ENCODE data around the gene CLPSL2.
A peak's percentile ranks its signal among the peaks of the same experiment; 100 is the strongest.
"Not testable (repeated sequence)": the region's sequence is repeated elsewhere in the genome, so short reads cannot be mapped to it uniquely, and the experiment has no call there.

The CLPSL2 gene, protein sequence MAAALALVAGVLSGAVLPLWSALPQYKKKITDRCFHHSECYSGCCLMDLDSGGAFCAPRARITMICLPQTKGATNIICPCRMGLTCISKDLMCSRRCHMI

GRCh38 chr6:35776364-35777215 is at the start of gene CLPSL2:
Gene CLPSL2, plus strand, starts transcription at chr6:35776598. Its CDS starts 21 bp downstream, at chr6:35776619.
- DNase-seq: peak; percentile 72

GRCh38 chr6:35727231-35727934 is 49.0 kb upstream of the CLPSL2 start:
- peak; percentile 79 for DNase-seq

DNA sequence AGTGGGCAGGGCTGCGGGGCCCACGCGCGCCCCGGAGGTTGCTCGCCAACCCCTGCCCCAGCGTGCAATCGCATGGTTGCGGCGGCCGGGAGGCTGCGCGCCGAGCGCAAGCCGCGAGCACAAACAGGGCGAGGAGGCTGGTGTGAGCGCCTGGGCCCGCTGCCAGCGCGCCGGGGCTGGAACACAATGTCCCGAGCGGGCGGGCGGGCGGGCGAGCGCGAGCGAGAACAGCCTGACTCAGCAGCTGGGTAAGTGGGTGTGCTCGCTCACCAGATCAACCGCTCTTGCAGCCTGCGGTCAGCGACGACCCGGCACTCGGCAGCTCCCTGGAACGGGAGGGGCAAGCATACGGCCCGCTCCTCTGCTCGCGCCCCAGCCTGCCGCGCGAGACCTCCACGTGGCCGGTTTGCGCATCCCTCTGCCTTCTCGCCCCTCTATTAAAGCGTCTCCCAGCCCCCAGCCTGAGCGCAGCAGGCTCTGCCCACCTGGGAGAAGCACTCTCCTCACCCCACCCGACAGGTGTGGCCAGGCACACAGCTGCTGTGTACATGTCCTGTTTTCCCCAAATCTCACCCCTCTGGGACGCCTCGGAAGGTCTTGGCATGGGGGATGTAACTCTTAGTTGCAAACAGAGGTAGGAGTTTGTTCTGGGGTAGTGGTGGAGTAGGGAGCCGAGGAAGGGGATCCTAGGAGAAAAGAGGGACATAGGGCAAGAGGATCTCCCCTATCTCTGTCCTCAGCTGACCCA is 48.3 kb upstream of the CLPSL2 start:
- peak; percentile 90 for DNase-seq

DNA sequence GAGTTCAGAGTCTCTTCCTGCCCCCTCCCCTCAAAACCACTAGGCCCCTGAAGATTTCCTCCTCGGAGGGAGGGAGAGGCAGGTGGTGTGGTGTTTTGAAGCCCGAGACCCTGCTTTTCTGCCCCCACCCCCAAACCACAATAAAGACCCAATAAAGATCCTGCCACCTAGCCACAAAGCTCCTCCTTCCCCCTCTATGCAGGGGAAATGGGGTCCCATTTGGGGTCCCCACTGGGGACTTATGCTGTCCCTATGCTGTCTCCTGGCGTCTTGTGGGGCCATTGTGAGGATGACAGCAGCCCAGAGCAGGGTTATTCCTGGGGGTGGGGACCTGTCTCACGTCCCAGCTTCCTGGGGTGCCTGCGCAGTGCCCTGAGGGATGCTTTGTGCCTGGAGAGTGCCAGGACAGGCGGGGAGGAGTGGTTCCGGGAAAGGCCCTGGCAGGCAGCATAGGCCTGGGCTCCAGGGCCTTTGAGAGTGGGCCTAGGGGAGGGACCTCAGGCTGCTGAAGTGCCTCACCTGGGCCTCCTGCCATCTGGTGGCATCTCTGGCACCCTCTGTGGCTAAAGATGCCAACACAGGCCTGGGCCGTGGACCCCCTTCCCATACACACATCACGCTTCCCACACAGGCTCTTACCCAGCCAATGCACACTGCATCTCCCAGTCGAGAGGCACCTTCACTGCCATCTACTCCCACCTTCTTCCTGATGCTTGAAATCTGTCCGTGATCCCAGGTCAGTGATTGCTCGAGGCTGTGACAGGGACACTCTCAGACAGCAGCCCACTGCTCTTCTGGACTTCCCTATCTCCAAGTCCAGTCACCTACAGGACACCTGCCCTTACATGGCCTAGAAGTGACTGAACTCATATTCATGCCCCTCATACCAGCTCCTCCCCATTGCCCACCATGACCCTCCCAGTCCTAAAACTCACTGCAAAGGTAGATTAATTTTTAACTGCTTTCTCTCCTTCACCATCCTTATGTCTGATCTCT is 47.4 kb upstream of the CLPSL2 start:
- peak; percentile 23 for DNase-seq

GRCh38 chr6:35729722-35730121 is 46.7 kb upstream of the CLPSL2 start:
- DNase-seq: no peak

DNA sequence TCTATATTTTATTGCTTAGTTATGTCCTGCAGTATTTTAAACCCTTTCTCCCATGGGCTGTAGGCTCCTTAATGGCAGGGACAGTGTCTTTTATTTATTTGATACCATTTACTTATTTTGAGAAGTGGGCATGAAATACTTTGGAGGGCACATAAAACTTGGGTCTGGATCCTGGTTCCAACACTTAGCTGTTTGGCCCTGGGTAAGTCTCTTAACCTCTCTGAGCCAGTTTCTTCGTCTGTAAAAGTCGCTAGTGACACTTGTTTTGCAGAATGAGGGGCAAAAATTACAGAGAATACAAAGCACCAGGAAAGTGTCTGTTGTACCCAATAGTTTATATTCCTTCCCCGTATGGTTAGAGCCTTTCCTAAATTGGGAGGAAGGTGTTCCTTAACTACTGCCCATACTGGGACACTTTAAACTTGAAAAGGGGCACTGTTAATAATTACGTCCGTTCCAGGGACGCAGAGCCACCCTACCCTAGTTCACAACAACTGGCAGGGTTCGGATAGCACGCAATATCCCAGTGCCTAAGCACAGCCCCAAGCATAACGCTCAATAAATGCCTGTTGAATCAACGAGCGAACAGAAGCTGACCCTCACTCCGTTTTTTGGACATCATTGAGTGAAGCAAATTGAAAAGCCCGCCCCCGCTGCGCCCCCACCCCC is 45.5 kb upstream of the CLPSL2 start:
- DNase-seq: no peak

DNA sequence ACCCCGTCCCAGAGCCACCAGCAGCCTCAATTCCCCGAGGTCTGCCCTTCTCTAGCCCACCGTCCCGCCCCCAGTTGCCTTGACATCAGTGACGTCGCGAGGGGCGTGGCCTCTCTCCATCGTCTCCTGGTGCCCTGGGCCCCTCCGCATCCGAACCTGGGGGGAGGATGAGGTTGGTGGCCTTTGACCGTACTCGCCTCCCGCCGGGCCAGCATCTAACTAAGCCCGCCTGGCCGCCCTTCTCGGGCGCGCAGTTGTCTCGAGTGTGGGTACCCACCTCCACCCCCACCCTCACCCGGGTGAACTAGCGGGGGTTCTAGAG is 45.0 kb upstream of the CLPSL2 start:
- peak; percentile 86 for DNase-seq

GRCh38 chr6:35731736-35732532 is 44.5 kb upstream of the CLPSL2 start:
- peak; percentile 90 for DNase-seq

DNA sequence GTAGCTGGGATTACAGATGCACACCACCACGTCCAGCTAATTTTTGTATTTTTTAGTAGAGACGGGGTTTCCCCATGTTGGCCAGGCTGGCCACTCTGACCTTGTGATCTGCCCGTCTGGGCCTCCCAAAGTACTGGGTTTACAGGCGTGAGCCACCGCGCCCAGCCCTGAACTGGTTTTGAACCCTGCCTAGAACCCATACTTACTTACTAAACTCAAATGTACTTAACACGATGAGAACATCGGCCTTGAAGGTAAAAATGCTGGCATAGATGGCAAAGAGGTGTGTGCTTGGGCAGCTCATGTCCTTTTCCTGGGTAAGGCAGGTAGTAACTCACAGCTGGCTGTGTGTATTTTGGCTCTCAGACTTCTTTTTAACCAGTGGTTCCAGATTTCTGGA is 42.8 kb upstream of the CLPSL2 start:
- peak; percentile 48 for DNase-seq

GRCh38 chr6:35734319-35734718 is 42.1 kb upstream of the CLPSL2 start:
- not testable (repeated sequence) for DNase-seq

GRCh38 chr6:35735452-35735851 is 40.9 kb upstream of the CLPSL2 start:
- peak; percentile 12 for DNase-seq

DNA sequence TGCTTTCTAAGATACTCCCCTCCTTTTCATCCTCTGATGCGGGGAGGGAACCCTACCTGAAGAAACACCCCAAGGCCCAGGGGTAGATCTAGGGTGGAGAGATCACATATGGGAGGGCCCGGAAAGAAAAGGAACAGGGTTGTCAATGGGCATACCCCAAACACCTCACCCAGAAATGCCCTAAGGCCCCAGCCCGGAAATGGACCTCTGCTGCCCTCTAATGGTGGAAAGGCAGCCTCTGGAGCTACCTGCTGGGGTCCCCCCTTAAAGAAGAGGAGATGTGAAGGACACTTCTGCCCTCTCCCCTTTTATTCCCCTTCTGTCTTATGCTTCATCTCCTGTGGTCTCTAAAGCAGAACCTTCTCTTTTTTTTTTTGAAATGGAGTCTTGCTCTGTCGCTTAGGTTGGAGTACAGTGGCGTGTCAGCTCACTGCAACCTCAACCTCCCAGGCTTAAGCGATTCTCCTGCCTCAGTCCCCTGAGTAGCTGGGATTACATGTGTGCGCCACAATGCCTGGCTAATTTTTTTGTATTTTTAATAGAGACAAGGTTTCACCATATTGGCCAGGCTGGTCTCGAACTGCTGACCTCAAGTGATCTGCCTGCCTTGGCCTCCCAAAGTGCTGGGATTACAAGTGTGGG is 40.0 kb upstream of the CLPSL2 start:
- peak; percentile 71 for DNase-seq

GRCh38 chr6:35736982-35737412 is 39.4 kb upstream of the CLPSL2 start, which contains the start of gene ARMC12:
Gene ARMC12, plus strand, starts transcription at chr6:35737032. Its CDS starts 77 bp downstream, at chr6:35737109.
- no peak for DNase-seq

GRCh38 chr6:35737413-35738211 is 38.8 kb upstream of the CLPSL2 start:
- peak; percentile 80 for DNase-seq

GRCh38 chr6:35739645-35740524 is 36.5 kb upstream of the CLPSL2 start:
- DNase-seq: no peak

- no peak for DNase-seq
Observed at GRCh38 chr6:35742842-35743241, 33.6 kb upstream of the CLPSL2 start.

DNA sequence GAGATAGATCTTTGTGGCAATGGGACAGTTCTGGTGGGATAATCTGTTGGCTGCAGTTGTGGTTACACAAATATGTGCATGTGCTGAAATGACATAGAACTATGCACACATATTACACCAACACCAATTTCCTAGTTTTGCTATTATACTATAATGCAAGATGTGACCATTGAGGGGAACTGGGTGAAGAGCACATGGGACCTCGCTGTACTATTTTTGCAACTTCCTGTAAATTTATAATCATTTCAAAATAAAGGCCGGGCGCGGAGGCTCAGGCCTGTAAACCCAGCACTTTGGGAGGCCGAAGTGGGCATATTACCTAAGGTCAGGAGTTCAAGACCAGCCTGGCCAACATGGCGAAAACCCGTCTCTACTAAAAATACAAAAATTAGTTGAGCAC is 30.9 kb upstream of the CLPSL2 start:
- no peak for DNase-seq

- DNase-seq: no peak
Observed at GRCh38 chr6:35746516-35746915, 29.9 kb upstream of the CLPSL2 start.

Data from NCI-H69 (cell line).